Activated naive CD8-positive, alpha-beta T cell (primary cell): ENCODE results near the gene GPR62.
A peak's percentile ranks its signal among the peaks of the same experiment; 100 is the strongest.

ENCODE experiments used
- H3K27ac Mint-ChIP-seq: one replicate; pipeline ENCODE4 v1.8.0; 2021; ENCODE audit warnings: mixed read lengths
- H3K27me3 Mint-ChIP-seq: one replicate; pipeline ENCODE4 v1.8.0; 2021; ENCODE audit warnings: mixed read lengths
- H3K36me3 Mint-ChIP-seq: one replicate; pipeline ENCODE4 v1.8.0; 2021; ENCODE audit warnings: mixed read lengths
- H3K4me1 Mint-ChIP-seq: one replicate; pipeline ENCODE4 v1.8.0; 2021; ENCODE audit warnings: low read depth, mixed read lengths
- H3K4me3 Mint-ChIP-seq: one replicate; pipeline ENCODE4 v1.8.0; 2021; ENCODE audit warnings: mild to moderate bottlenecking, mixed read lengths
- H3K9me3 Mint-ChIP-seq: one replicate; pipeline ENCODE4 v1.8.0; 2021; ENCODE audit warnings: low read depth, mixed read lengths

The GPR62 gene

DNA sequence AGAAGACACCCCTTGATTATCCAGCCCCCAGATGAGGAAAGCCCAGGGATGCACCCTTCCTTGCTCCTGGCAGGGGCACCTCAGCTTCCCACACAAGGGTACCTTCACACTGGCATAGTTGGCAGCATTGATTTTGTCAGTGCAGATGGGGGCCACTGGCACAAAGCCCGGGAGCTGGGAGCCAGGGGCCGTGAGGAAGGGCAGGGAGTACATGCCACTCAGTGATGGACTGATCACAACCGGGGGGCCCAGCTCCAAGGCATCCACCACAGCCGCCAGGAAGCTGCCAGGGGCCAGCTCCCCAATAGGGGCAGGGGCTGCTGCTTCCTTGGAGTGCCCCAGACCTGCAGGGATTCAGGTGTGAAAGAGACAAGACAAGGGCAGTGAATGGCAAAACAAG lies 14.7 kb downstream of the GPR62 start:
- Mint-ChIP-seq H3K27ac (no peak overlapping the region), H3K4me1 (peaks cover 28% of the 10 kb centered on the region), H3K36me3 (peaks cover 5% of the 10 kb centered on the region), H3K27me3 (no peaks in the 10 kb centered on the region), H3K4me3 (no peak overlapping the region), H3K9me3 (no peaks in the 10 kb centered on the region)

DNA sequence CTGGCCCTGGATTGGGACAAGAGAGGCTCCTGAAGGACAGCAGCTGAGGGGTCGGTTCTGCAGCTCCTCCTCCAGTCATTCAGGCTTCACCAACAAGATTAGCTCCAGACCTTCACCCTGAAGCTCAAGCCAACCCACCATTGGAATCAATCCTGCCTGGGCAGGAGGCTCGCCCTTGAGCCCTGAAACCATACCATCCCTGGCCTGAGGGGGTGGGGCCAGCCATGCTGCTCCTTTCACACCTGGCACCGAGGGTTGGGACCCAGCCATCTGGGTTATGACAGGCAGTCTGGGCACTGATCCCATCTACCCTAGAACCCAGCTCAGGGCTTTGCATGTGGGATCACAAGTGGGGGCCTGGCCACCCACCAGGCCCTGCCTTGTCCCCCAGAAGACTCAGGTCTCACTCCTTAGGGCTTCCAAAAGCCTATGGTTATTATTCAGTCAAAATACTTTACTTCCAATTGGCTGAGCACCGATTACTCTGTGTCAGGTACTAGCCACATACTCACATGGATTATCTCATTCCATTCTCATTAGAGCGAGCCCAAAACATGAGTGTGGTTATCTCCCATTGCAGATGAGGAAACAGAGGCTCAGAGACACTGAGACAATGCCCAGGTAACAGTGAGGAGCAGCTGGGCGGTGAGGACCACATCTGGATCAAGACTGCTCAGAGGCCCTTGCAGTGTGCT lies 15.6 kb downstream of the GPR62 start:
- Mint-ChIP-seq H3K4me3 (peak overlapping the region; percentile 54), H3K36me3 (peaks cover 2% of the 10 kb centered on the region), H3K27me3 (no peaks in the 10 kb centered on the region), H3K4me1 (peaks cover 32% of the 10 kb centered on the region), H3K27ac (no peak overlapping the region), H3K9me3 (no peaks in the 10 kb centered on the region)

DNA sequence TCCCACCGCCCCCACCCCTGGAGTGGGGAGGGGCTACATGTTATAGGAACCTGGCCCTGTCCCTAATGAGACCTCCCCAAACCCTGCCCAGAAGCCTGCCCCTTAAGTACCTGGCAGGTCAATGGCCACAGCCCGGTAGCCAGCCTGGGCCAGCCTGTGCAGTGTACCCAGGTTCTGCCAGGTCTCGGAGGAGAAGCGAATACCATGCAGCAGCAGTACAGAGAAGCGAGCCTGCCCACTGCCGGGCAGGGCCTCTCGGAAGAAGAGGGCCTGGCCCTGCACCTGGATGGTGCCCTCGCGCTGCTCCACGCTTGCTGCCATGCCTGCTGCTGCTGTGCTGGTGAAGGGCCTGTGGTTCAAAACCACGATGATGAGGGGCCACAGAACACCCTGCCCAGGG lies 16.2 kb downstream of the GPR62 start:
- peaks cover 32% of the 10 kb centered on the region for H3K4me1 Mint-ChIP-seq
- peak overlapping the region; percentile 13 for H3K4me3 Mint-ChIP-seq
- H3K9me3 Mint-ChIP-seq, result no peaks in the 10 kb centered on the region
- no peak overlapping the region for H3K27ac Mint-ChIP-seq
- H3K27me3 Mint-ChIP-seq, result no peaks in the 10 kb centered on the region
- H3K36me3 Mint-ChIP-seq, result peaks cover 2% of the 10 kb centered on the region

DNA sequence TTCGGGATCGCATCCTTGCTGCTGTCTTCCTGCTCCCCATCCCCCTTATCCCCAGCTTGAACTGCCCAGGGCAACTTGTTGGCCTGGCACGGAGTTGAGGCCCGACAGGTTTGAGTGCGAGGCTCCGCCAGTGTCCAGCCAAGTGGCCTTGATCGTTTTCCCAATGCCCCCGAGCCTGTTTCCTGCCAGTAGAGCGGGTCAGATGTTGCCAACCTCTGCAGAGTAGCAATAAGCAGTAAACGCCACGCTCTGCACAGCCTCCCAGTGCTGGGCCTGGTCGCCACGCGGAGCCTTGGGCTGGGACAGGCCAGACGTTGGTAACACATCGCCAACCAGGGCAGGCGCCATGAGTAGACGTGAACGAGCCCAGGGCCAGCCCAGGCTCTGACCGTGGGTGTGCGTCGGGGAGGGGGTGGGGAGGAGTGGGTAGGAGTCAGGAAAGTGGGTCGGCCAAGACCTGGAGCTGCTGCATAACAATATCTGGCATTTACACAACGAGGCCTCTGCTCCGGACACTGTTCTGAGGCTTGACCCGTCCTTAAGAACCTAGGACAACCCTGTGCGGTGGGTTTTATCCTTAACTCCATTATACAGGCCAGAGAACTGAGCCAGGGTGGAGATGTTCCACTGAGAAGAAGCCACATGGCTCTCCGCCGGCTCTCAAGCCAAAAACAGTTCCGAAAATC lies 19.2 kb downstream of the GPR62 start:
- Mint-ChIP-seq H3K4me1 (peaks cover 30% of the 10 kb centered on the region), H3K36me3 (no peaks in the 10 kb centered on the region), H3K9me3 (no peaks in the 10 kb centered on the region), H3K27me3 (no peaks in the 10 kb centered on the region), H3K27ac (peak overlapping the region; percentile 94), H3K4me3 (peak overlapping the region; percentile 95)

DNA sequence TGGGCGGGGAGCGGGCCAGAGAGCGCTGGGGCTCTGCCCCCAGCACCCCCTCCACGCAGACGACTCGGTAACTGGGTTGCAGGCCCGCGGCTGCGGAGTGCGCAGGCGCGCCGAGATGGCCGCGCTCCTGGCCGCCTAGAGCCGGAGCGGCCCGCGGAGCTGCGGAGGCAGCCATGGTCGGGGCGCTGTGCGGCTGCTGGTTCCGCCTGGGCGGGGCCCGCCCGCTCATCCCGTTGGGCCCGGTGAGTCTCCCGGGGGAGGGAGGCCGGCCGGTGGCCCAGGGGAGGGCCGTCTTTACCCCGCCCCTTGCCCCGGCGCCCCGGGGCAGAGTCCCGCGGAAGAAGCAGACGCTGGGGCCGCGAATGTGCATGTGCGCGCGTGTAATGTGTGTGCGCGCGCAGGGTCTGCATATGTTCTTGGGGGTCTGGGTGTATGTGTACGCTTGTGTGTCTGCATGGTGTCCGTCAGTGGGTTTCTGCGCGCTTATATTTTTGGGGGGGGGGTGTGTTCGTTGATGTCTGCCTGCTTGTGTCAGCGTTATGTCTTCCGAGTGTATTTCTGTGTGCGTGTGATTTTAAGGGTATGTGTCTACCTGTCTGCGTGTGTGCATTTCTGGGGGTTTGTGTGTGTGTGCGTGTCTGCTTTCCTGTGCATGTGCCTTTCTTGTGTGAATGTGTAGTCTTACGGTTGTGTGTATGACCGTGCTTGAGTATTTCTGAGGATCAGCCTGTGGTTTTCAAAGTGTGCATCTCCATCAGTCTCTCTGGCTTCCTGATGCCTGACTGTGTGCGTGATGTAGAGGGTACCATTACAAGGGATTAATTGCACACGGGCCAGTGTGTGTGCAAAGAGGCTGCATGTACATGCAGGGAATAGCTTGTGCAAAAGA lies 20.0 kb downstream of the GPR62 start, which contains the start of gene ABHD14A:
Gene ABHD14A, plus strand, starts transcription at position 102 of the 889 bp plus-strand sequence. Its CDS starts 72 bp downstream, at position 174.
- Mint-ChIP-seq H3K36me3 (no peaks in the 10 kb centered on the region), H3K27ac (peak within 1 kb of the TSS; percentile 94), H3K27me3 (no peaks in the 10 kb centered on the region), H3K4me3 (peak within 1 kb of the TSS; percentile 95), H3K9me3 (no peaks in the 10 kb centered on the region), H3K4me1 (peaks cover 30% of the 10 kb centered on the region)

DNA sequence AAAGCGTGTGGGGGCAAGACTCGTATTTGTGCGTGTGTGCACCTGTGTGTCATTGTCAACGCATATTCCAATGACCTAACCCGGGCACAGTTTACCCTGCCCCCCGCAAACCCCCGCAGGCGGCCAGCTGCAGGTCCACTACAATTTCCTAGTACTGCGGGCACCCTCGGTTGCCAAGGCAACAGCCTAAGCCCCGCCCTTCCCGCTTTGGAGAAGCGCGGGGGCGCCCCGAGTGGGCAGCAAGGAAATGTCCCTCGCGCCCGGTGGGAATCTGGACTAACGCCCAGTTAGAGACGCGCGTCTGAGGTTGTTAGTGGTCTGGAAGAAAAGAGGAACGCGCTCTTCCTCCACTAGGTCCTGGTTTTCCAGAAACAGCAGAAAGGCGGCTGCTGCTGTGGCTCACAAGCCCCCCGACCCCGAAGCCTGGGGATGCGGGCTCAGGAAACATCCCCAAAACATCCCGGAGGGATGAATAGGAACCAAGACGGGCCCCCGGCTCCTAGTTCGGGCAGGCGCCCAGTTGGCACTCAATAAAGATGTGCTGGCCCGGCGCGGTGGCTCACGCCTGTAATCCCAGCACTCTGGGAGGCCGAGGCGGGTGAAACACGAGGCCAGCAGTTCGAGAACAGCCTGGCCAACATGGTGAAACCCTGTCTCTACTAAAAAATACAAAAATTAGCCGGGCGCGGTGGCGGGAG lies 20.8 kb downstream of the GPR62 start:
- peaks cover 28% of the 10 kb centered on the region for H3K4me1 Mint-ChIP-seq
- H3K27ac Mint-ChIP-seq, result peak overlapping the region; percentile 88
- H3K36me3 Mint-ChIP-seq, result no peaks in the 10 kb centered on the region
- peak overlapping the region; percentile 95 for H3K4me3 Mint-ChIP-seq
- no peaks in the 10 kb centered on the region for H3K27me3 Mint-ChIP-seq
- no peaks in the 10 kb centered on the region for H3K9me3 Mint-ChIP-seq

DNA sequence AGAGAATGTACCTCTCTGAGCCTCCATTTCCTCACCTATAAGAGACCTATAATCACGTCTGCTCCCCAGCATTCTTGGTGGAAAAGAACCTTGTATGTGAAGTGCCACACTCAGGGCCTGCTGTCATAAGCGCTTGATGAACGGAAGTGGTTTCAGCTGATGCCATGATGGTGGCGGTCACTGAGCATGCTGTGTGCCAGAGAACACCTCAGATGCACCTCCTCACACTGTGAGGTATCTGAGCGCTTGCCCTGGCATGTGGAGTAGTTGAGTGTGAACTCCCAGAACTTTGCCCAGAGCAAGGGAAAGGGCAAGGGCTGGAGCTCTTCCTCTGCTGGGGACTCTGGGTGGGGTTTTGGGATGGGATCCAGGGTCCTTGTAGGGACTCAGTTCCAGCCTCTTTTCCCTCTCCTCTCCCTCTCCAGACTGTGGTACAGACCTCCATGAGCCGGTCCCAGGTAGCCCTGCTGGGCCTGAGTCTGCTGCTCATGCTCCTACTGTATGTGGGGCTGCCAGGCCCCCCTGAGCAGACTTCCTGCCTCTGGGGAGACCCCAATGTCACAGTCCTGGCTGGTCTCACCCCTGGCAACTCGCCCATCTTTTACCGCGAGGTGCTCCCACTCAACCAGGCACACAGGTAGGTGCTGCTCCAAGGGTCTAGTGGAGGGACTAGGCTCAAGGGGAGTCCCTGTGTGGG lies 22.4 kb downstream of the GPR62 start:
- H3K27ac Mint-ChIP-seq, result peak overlapping the region; percentile 50
- H3K4me3 Mint-ChIP-seq, result peak overlapping the region; percentile 51
- peaks cover 34% of the 10 kb centered on the region for H3K4me1 Mint-ChIP-seq
- H3K9me3 Mint-ChIP-seq, result no peaks in the 10 kb centered on the region
- no peaks in the 10 kb centered on the region for H3K27me3 Mint-ChIP-seq
- H3K36me3 Mint-ChIP-seq, result no peaks in the 10 kb centered on the region

DNA sequence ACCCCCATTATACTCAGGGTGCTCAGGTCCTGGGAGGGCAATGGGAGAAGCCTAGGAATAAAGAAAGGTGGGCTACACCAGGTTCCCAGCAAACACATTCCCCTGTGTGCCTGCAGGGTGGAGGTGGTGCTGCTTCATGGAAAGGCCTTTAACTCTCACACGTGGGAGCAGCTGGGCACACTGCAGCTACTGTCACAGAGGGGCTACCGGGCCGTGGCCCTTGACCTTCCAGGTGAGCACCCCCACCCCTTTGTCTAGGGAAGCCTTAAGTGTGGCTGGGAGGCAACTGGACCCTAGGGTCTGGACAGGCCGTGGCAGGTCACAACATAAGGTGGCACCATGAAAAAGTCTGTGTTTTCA lies 22.9 kb downstream of the GPR62 start:
- Mint-ChIP-seq H3K9me3 (no peaks in the 10 kb centered on the region), H3K4me3 (no peak overlapping the region), H3K36me3 (no peaks in the 10 kb centered on the region), H3K27me3 (no peaks in the 10 kb centered on the region), H3K27ac (peak overlapping the region; percentile 50), H3K4me1 (peaks cover 38% of the 10 kb centered on the region)

DNA sequence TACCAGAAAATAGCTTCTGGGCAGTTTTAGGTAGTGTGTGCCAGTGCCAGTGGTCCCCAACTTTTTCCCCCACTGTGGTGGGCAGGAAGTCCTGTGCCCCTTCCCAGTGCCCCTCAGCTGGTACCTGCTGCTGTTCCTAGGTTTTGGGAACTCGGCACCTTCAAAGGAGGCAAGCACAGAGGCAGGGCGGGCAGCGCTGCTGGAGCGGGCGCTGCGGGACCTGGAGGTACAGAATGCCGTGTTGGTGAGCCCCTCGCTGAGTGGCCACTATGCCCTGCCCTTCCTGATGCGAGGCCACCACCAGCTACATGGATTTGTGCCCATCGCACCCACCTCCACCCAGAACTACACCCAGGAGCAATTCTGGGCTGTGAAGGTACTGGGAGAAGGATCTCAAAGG lies 25.1 kb downstream of the GPR62 start:
- no peaks in the 10 kb centered on the region for H3K36me3 Mint-ChIP-seq
- H3K4me3 Mint-ChIP-seq, result no peak overlapping the region
- peaks cover 31% of the 10 kb centered on the region for H3K4me1 Mint-ChIP-seq
- H3K27ac Mint-ChIP-seq, result no peak overlapping the region
- H3K27me3 Mint-ChIP-seq, result no peaks in the 10 kb centered on the region
- no peaks in the 10 kb centered on the region for H3K9me3 Mint-ChIP-seq

DNA sequence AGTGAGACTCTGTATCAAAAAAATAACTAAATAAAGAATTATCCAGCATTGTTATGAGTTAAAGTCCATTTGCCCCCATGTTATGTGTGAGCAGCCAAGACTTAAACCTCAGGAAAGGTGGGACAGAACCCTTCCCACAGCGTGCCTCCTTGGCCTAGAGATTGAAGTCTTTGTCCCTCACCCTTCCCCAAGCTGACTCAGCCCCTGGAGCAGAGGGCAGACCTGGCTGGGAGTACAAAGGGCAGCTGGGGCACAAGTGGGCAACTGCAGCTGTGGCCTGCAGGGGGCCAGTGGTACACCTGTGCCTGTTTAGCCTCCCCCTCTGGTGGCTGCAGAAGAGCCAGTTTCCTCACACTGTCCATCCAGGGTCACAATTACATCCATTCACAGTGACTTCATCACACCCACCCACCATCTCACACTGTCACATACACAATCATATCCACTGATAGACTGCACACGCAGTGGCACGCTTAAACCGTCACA lies 27.2 kb downstream of the GPR62 start:
- H3K36me3 Mint-ChIP-seq, result no peaks in the 10 kb centered on the region
- peak overlapping the region; percentile 98 for H3K27ac Mint-ChIP-seq
- H3K4me1 Mint-ChIP-seq, result peaks cover 17% of the 10 kb centered on the region
- no peaks in the 10 kb centered on the region for H3K9me3 Mint-ChIP-seq
- H3K27me3 Mint-ChIP-seq, result no peaks in the 10 kb centered on the region
- H3K4me3 Mint-ChIP-seq, result peak overlapping the region; percentile 99

DNA sequence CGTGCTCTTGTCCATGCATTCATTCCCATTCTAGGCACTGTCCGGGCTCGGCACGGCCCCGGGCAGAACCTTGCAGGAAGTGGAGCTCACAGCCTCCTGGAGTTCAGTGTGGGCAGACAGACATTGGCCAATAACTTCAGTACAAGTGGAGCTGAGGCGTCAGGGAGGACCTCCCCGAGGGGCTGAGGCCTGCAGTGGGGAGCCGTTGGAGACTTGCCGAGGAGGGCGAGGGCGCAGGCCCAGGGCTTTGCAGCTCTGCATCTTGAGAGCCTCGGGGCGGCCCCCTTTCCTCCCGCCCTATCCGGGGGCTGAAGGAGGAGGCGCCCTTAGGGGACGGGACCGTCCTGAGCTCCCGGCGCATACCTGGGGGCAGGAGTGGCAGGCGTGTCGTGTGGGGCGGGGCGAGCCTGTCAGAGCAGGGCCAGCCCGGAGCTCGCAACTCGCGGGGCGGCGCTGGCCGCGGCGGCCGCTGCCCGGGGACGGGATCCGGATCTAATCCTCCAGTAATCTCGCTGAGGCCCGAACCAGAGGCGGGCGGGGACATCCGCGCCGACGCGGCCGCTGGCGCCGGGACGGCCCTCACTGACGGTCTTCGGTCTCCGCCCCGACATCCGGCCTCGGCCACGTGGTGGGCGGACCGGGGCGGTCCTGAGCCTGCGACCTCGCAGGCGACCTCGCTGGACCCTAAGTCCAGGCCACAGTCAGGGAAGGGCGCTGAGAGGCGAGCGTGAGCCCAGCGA lies 27.8 kb downstream of the GPR62 start, which contains the start of gene ACY1:
Gene ACY1, plus strand, starts transcription at position 698 of the 740 bp plus-strand sequence. CDS start 530 bp downstream, outside the sequence.
- peak within 1 kb of the TSS; percentile 99 for H3K4me3 Mint-ChIP-seq
- peaks cover 17% of the 10 kb centered on the region for H3K4me1 Mint-ChIP-seq
- H3K9me3 Mint-ChIP-seq, result no peaks in the 10 kb centered on the region
- peak within 1 kb of the TSS; percentile 98 for H3K27ac Mint-ChIP-seq
- H3K36me3 Mint-ChIP-seq, result no peaks in the 10 kb centered on the region
- H3K27me3 Mint-ChIP-seq, result no peaks in the 10 kb centered on the region

DNA sequence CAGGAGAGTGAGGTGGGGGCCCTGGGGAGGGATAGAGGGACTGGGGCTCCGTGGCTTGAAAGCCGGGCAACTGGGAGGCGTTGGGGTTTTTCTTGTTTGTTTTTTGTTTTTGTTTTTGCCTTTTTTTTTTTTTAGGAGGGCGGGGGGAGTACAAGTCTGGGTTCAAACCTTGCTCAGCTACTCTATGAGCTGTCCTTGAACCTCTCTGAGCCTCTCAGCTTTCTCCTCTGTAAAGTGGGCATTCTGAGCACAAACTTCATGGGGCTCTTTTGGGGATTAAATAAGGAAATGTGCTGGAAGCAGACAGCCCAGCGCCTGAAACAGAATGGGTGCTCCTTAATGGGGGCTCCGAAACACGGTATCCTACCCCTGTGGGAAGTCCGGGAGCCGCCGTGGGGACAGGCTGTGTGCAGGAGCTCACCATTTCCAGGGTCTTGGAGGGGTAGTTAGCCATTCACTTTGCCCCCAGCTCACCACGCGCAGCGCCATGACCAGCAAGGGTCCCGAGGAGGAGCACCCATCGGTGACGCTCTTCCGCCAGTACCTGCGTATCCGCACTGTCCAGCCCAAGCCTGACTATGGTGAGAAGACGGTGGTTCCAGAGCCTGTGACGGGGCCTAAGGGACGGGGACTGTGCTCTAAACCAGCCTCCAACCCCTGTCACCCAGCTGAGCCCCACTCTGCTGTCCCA lies 28.5 kb downstream of the GPR62 start:
- peak overlapping the region; percentile 99 for H3K4me3 Mint-ChIP-seq
- H3K36me3 Mint-ChIP-seq, result no peaks in the 10 kb centered on the region
- H3K27ac Mint-ChIP-seq, result peak overlapping the region; percentile 94
- H3K9me3 Mint-ChIP-seq, result no peaks in the 10 kb centered on the region
- peaks cover 17% of the 10 kb centered on the region for H3K4me1 Mint-ChIP-seq
- no peaks in the 10 kb centered on the region for H3K27me3 Mint-ChIP-seq

DNA sequence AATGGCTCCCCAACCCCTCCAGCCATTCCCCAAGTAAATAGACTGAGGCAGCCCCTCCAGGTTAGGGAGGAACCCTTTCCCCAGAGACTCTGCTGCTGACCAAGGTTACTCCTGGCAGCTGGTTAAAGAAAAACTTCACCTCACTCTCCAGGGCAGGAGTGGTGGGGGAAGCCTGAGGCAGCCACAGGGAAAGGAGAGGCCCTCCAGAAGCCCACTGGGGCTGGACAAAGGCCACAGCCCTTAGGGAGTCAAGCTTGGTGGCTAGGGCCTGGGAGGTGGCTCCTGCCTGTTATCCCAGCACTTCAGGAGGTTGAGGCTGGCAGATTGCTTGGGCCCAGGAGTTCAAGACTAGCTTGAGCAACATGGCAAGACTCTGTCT lies 29.1 kb downstream of the GPR62 start:
- Mint-ChIP-seq H3K4me3 (peak overlapping the region; percentile 99), H3K27me3 (no peaks in the 10 kb centered on the region), H3K36me3 (no peaks in the 10 kb centered on the region), H3K27ac (peak overlapping the region; percentile 94), H3K4me1 (peaks cover 17% of the 10 kb centered on the region), H3K9me3 (no peaks in the 10 kb centered on the region)
